Tibial nerve (tissue), 4 donors: Measurements from ENCODE around the gene ZCCHC24. TPM values are rescaled to one million over a fixed set of nuclear protein-coding genes. Genes with fewer than 3 reads are reported as not detected.

Experiments used
- DNase-seq, 2 donors: peaks; one replicate each; pipeline ENCODE4 v3.0.0-alpha.2; 2019; ENCODE audit warnings: low spot score in 2 of 2
- H3K27ac ChIP-seq, 4 donors: fragments of 200-600 bp; sonication (generic) in 3 of 4; one replicate each; pipeline ENCODE4 v1.5.1; 2017 to 2019; ENCODE audit warnings: mild to moderate bottlenecking in 1 of 4
- H3K27me3 ChIP-seq, 2 donors: fragments of 200-600 bp; sonication (generic) in 1 of 2; one replicate each; pipeline versions ENCODE4 v1.5.1 to v1.6.0; 2017 to 2019
- H3K36me3 ChIP-seq, 3 donors: fragments of 200-600 bp; sonication (generic); one replicate each; pipeline ENCODE4 v1.5.1; 2018 to 2019
- H3K4me1 ChIP-seq, 4 donors: fragments of 200-600 bp; sonication (generic) in 3 of 4; one replicate each; pipeline ENCODE4 v1.5.1; 2017 to 2019
- H3K4me3 ChIP-seq, 4 donors: fragments of 200-600 bp; sonication (generic) in 3 of 4; one replicate each; pipeline ENCODE4 v1.5.1; 2017 to 2019; ENCODE audit warnings: mild to moderate bottlenecking in 1 of 4, moderate library complexity in 1 of 4
- H3K9me3 ChIP-seq, 4 donors: fragments of 200-600 bp; sonication (generic) in 3 of 4; one replicate each; pipeline ENCODE4 v1.5.1; 2017 to 2019
- CTCF ChIP-seq, 5 experiments: fragments of 200-600 bp in 3 of 5; fragments of 450-650 bp in 2 of 5; sonication (generic) in 3 of 5; IDR thresholded peaks; one replicate each; pipeline ENCODE4 v1.5.1; 2016 to 2019; ENCODE audit warnings: antibody characterized with exemption in 5 of 5, mild to moderate bottlenecking in 3 of 5, moderate library complexity in 2 of 5
- EP300 ChIP-seq, 2 donors: sonication (generic); formaldehyde crosslinking; IDR thresholded peaks; one replicate each; pipeline ENCODE4 v1.6.1; 2017; ENCODE audit warnings: antibody characterized with exemption in 2 of 2, mild to moderate bottlenecking in 1 of 2
- POLR2A ChIP-seq, 2 donors: fragments of 450-650 bp; IDR thresholded peaks; one replicate each; pipeline ENCODE4 v1.6.1; 2017; ENCODE audit warnings: antibody characterized with exemption in 2 of 2, mild to moderate bottlenecking in 2 of 2, moderate library complexity in 2 of 2
- WGBS, 2 donors: methylation state at CpG; one replicate each; pipeline ENCODE4 v1.1.5; 2018; 5-methylcytosine and 5-hydroxymethylcytosine counted together
- total RNA-seq, 4 donors: library from RNA; depleted of rRNA; stranded (reverse); fragments of >200 nt; gene quantifications; one replicate each; pipeline ENCODE4 v1.1.0, GENCODE V29; 2016

Gene ZCCHC24
- total RNA-seq, 4 donors from 2014 or later, result 122 to 165 (median 138) TPM

GRCh38 chr10:79409726-79410085, 35.7 kb downstream of the ZCCHC24 start:
- Histone ChIP-seq H3K9me3 (no peaks in the 10 kb centered on the region), H3K27ac (no peak overlapping the region), H3K27me3 (no peaks in the 10 kb centered on the region), H3K4me1 (peaks cover 0 to 61% (median 10%) of the 10 kb centered on the region in 4 donors), H3K4me3 (no peak overlapping the region), H3K36me3 (no peaks in the 10 kb centered on the region)
- DNase-seq, result no peak
- TF ChIP-seq EP300 (IDR thresholded peaks at IDR 0.05), result peak in 1 of 2 donors; percentile 82
- TF ChIP-seq POLR2A (IDR thresholded peaks at IDR 0.05), result no peak
- no peak for TF ChIP-seq CTCF (IDR thresholded peaks at IDR 0.05)
- WGBS, 2 donors, result 23 to 38% methylated on average over 8 to 9 of the region's 9 CpGs

DNA sequence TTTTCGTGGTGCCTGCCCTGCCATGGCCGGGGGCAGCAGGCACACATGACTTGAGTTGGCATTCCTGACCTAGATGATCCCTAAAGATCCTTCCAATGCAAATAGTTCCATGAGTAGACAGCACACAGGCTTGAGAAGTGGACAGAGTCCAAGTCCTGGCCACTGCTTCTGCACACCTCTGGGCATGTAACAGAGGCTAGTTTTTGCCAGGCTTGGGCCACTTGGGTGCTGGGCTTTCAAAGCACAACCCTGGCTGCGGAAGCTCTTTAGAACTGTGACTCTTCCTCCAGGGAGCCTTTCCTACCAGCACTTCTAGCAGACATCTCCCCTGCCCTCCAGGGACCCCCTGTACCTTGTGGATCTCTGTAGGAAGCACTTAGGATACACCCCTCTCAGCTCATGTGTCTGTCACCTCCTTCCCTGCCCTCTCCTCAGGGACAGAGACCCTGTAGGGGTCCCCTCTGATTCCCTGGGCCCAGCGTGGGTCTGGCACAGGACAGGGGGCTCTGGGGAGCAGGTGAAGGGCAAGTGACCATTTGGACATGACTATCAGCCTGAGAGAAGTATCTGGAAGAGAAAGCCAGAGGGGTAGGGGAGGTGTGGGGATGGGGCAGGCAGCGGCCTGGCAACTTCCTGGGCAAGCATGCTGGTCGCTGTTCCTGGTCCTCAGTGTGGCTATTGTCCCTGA, 36.2 kb downstream of the ZCCHC24 start:
- TF ChIP-seq POLR2A (IDR thresholded peaks at IDR 0.05) (no peak), CTCF (IDR thresholded peaks at IDR 0.05) (no peak), EP300 (IDR thresholded peaks at IDR 0.05) (no peak)
- Histone ChIP-seq H3K36me3 (no peaks in the 10 kb centered on the region), H3K4me3 (no peak overlapping the region), H3K27ac (peak overlapping the region in 1 of 4 donors; percentile 16), H3K9me3 (no peaks in the 10 kb centered on the region), H3K4me1 (peaks cover 0 to 62% (median 10%) of the 10 kb centered on the region in 4 donors), H3K27me3 (no peaks in the 10 kb centered on the region)
- WGBS, 2 donors, result 49 to 51% methylated on average over 6 of the region's 6 CpGs
- no peak for DNase-seq

DNA sequence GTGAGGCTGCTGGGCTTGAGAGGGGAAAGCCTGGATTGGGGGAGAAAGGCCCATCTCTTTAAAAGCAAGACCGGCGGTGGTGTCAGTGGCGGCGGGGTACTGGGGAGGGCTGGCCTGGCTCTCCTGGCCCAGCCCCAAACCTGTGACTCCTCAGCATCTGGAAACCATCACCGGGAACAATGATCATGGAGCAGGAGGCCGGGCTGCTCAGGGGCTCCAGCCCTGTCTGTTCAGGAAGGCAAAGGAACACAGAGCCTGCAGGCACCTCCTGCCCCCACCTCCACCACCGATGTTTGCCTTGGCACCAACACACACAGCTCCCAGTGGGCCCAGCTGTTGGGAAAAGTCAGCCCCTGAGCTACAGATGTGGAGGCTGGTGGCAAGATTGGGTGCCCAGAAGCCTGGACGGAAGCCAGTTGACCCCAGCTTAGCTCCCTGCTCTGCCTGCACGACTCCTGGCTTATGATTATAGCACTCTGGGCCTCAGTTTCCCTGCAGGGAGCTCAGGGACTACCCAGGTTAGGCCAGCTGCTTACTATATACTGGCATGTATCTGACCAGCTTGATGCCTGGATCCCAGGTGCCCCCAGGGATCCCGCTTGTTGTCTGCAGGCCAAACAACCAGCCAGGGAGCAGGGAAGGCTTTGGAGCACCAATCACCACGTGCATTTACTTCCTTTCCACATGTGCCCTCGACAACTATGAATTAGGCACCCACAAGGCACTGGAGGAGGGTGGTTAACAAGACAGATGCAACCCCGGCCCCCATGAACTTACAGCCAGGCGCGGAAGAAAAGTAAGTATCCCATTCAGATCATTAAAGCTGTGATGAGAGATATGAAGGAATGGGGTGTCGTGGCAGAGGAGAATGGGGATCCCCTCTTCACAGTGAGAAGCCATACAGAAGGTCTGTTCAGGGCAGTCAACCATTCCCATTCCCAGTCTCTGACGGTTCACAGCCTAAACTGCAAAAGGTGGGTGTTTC, 37.3 kb downstream of the ZCCHC24 start:
- H3K36me3 ChIP-seq, result no peaks in the 10 kb centered on the region
- peak in 1 of 2 donors; percentile 69 for DNase-seq
- H3K9me3 ChIP-seq, result no peaks in the 10 kb centered on the region
- H3K27me3 ChIP-seq, result no peaks in the 10 kb centered on the region
- H3K4me1 ChIP-seq, result peaks cover 0 to 73% (median 10%) of the 10 kb centered on the region in 4 donors
- no peak for TF ChIP-seq POLR2A (IDR thresholded peaks at IDR 0.05)
- TF ChIP-seq EP300 (IDR thresholded peaks at IDR 0.05), result peak in 1 of 2 donors; percentile 60
- 41 to 48% methylated on average over 12 to 16 of the region's 17 CpGs for WGBS, 2 donors
- H3K4me3 ChIP-seq, result no peak overlapping the region
- peak overlapping the region in 2 of 4 donors; percentile 16 to 82 for H3K27ac ChIP-seq

- H3K4me1 ChIP-seq, result peaks cover 0 to 79% (median 9%) of the 10 kb centered on the region in 4 donors
- H3K27ac ChIP-seq, result peak overlapping the region in 2 of 4 donors; percentile 1 to 82
- TF ChIP-seq EP300 (IDR thresholded peaks at IDR 0.05) (no peak), CTCF (IDR thresholded peaks at IDR 0.05) (no peak), POLR2A (IDR thresholded peaks at IDR 0.05) (no peak)
Observed at GRCh38 chr10:79407423-79407796, 38.0 kb downstream of the ZCCHC24 start.

DNA sequence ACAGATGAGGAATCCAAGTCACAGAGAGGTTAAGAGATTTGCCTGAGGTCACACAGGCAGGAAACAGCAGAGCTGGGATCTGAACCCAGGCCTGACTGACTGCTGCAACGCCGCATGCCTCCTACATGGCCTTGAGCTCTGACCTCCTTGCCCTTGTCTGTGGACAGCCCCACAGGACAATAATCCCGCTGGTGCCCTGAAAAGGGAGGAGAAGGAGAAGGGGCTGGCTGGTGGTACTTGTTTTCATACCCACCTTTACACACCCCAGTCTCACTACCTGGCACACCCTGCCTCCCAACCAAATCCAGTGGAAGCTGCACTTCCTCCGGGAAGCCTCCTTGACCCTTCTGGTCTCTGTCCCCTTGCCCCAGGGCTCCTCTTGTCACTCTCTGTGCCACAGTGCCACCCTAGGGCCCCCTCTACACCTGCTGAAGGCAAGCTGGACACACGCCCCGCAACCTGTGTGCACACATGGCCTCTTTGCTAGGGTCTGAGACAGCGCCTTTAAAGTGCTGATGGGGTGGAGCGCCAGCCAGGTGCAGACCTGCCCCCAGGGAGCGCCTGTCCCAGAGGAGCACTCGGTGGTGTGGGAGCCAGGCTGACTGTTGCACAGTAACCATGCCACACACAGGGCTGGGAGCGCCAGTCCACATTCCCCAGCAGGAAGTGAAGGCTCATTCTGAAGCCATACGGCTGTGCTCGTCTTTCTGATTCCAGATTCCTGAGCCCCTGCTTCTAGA, 38.6 kb downstream of the ZCCHC24 start:
- peaks cover 0 to 84% (median 7%) of the 10 kb centered on the region in 4 donors for H3K4me1 ChIP-seq

More at GRCh38 chr10:79407423-79407796, 38.0 kb downstream of the ZCCHC24 start:
- DNase-seq, result no peak
- 54 to 81% methylated on average over 4 to 8 of the region's 9 CpGs for WGBS, 2 donors
- Histone ChIP-seq H3K4me3 (no peak overlapping the region), H3K9me3 (no peaks in the 10 kb centered on the region), H3K36me3 (no peaks in the 10 kb centered on the region), H3K27me3 (no peaks in the 10 kb centered on the region)

More for the DNA sequence above, 38.6 kb downstream of the ZCCHC24 start:
- DNase-seq, result no peak
- H3K4me3 ChIP-seq, result no peak overlapping the region
- H3K27me3 ChIP-seq, result no peaks in the 10 kb centered on the region
- H3K36me3 ChIP-seq, result no peaks in the 10 kb centered on the region
- 56 to 58% methylated on average over 12 to 13 of the region's 13 CpGs for WGBS, 2 donors
- TF ChIP-seq EP300 (IDR thresholded peaks at IDR 0.05), result no peak
- no peak for TF ChIP-seq POLR2A (IDR thresholded peaks at IDR 0.05)
- H3K27ac ChIP-seq, result peak overlapping the region in 2 of 4 donors; percentile 66 to 82
- no peaks in the 10 kb centered on the region for H3K9me3 ChIP-seq
